Osteoblast (primary cell): ENCODE data around the gene RAB25. TPM values are rescaled to one million over a fixed set of nuclear protein-coding genes. Genes with fewer than 3 reads are reported as not detected.

Source experiments
- DNase-seq: peaks from one replicate; pipeline ENCODE4 v3.0.0; 2011; ENCODE audit warnings: low spot score, mixed read lengths; ENCODE audit not compliant: insufficient read length; ENCODE audit errors: missing footprints
- H2AFZ ChIP-seq: 2 replicates; pipeline ENCODE4 v1.6.0; 2011; ENCODE audit warnings: mild to moderate bottlenecking, low read length
- H3K27ac ChIP-seq: 2 replicates; pipeline ENCODE4 v1.5.1; 2011; ENCODE audit warnings: mild to moderate bottlenecking, low read depth, low read length, moderate library complexity
- H3K27me3 ChIP-seq: 2 replicates; pipeline ENCODE4 v1.6.0; 2012; ENCODE audit warnings: mild to moderate bottlenecking, control low read depth, inconsistent platforms, low read length, moderate library complexity; ENCODE audit not compliant: insufficient read depth
- H3K36me3 ChIP-seq: 2 replicates; pipeline ENCODE4 v1.5.1; 2011; ENCODE audit warnings: mild to moderate bottlenecking, low read length, control low read depth, moderate library complexity; ENCODE audit not compliant: insufficient read depth
- H3K4me1 ChIP-seq: 2 replicates; pipeline ENCODE4 v1.5.1; 2011; ENCODE audit warnings: mild to moderate bottlenecking, low read length, control low read depth, moderate library complexity; ENCODE audit not compliant: insufficient read depth
- H3K4me2 ChIP-seq: 2 replicates; pipeline ENCODE4 v1.6.0; 2011; ENCODE audit warnings: mild to moderate bottlenecking, low read length; ENCODE audit not compliant: insufficient read depth
- H3K4me3 ChIP-seq: fragments of 200-600 bp; sonication (generic); 3 replicates; pipeline ENCODE4 v1.5.1; 2012; ENCODE audit warnings: mild to moderate bottlenecking, low read length, inconsistent platforms; ENCODE audit not compliant: insufficient read depth
- H3K79me2 ChIP-seq: 2 replicates; pipeline ENCODE4 v1.6.0; 2012; ENCODE audit warnings: mild to moderate bottlenecking, low read length, control low read depth, inconsistent platforms; ENCODE audit not compliant: insufficient read depth
- H3K9me3 ChIP-seq: 2 replicates; pipeline ENCODE4 v1.5.1; 2011; ENCODE audit warnings: low read depth, low read length, control low read depth
- H4K20me1 ChIP-seq: 2 replicates; pipeline ENCODE4 v1.6.0; 2012; ENCODE audit warnings: mild to moderate bottlenecking, low read length, control low read depth; ENCODE audit not compliant: insufficient read depth
- total RNA-seq: library from RNA; depleted of rRNA; stranded (reverse); fragments of >200 nt; gene quantifications from 2 replicates; pipeline ENCODE4 v1.2.3, GENCODE V29; 2012
- TF ChIP-seq, protein P1 (sequence below): IDR thresholded peaks from 2 replicates; pipeline ENCODE4 v1.5.1; 2011; ENCODE audit warnings: mild to moderate bottlenecking, low read depth, low read length, moderate library complexity; ENCODE audit errors: extremely low read depth

RAB25 gene
- total RNA-seq, 1 donor = not detected

DNA sequence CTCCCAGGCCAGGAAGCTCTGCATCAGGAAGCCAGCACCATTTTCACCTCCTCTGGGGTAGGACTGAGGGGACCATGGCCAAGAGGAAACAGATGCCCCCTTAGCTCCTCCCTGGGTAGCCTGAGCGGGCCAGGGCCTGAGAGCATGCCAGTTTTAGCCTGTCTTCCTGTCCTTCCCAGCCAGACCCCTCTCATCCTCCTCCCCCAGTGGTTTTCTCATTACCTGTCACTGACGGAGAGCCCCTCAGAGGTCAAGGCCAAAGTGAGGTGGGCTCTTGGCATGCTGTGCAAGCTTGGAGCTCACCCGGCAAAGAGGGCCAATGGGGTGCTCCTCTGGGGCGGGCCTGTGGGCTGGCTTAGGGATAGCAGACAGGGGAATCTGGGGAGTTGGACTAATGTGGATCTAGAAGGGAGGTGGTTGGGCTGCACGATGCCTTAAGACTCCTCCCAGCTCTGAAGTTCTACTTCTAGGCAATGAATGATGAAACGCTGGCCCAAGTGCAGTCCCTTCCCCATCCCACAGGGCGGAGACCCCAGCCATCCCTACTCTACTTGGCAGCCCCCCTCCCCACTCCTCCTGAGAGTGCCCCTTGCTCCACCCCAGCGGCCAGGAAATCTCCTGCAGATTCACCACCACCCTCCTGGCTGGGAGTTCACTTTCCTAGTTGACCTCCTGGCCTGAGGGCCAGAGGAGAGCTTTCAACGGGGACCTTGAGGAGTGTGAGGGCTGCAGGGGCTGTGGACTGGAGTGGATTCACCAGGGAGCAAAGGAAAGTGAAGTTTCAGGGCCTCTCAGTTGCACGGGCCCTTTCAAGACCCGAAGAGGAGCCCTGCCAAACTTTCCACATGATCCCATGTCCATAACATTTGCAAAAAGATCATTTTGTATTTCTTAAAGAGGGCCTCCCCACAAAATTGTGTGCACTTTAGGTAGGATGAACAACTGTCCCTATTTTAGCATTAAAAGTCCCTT, 44.2 kb downstream of the RAB25 start:
- H2AFZ ChIP-seq = no peak overlapping the region

GRCh38 chr1:156106624-156107488, 45.9 kb downstream of the RAB25 start:
- Histone ChIP-seq H3K4me1 (peaks cover 55% of the 10 kb centered on the region), H3K27me3 (no peaks in the 10 kb centered on the region)

More for the DNA sequence above, 44.2 kb downstream of the RAB25 start:
- H4K20me1 ChIP-seq = no peaks in the 10 kb centered on the region
- H3K27ac ChIP-seq = peak overlapping the region; percentile 97
- no peaks in the 10 kb centered on the region for H3K36me3 ChIP-seq
- peak; percentile 87 for DNase-seq
- H3K27me3 ChIP-seq = no peaks in the 10 kb centered on the region
- peaks cover 61% of the 10 kb centered on the region for H3K4me1 ChIP-seq
- H3K4me2 ChIP-seq = peak overlapping the region; percentile 74
- H3K4me3 ChIP-seq = peak overlapping the region; percentile 58
- TF ChIP-seq, protein P1, sequence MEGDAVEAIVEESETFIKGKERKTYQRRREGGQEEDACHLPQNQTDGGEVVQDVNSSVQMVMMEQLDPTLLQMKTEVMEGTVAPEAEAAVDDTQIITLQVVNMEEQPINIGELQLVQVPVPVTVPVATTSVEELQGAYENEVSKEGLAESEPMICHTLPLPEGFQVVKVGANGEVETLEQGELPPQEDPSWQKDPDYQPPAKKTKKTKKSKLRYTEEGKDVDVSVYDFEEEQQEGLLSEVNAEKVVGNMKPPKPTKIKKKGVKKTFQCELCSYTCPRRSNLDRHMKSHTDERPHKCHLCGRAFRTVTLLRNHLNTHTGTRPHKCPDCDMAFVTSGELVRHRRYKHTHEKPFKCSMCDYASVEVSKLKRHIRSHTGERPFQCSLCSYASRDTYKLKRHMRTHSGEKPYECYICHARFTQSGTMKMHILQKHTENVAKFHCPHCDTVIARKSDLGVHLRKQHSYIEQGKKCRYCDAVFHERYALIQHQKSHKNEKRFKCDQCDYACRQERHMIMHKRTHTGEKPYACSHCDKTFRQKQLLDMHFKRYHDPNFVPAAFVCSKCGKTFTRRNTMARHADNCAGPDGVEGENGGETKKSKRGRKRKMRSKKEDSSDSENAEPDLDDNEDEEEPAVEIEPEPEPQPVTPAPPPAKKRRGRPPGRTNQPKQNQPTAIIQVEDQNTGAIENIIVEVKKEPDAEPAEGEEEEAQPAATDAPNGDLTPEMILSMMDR = no peak
- peaks cover 17% of the 10 kb centered on the region for H3K79me2 ChIP-seq
- H3K9me3 ChIP-seq = no peaks in the 10 kb centered on the region

GRCh38 chr1:156108057-156108456, 47.1 kb downstream of the RAB25 start:
- Histone ChIP-seq H4K20me1 (no peaks in the 10 kb centered on the region), H3K4me1 (peaks cover 55% of the 10 kb centered on the region), H2AFZ (no peak overlapping the region), H3K27ac (no peak overlapping the region), H3K4me2 (no peak overlapping the region), H3K27me3 (no peaks in the 10 kb centered on the region), H3K9me3 (no peaks in the 10 kb centered on the region), H3K4me3 (no peak overlapping the region), H3K36me3 (no peaks in the 10 kb centered on the region), H3K79me2 (peaks cover 21% of the 10 kb centered on the region)
- TF ChIP-seq, protein P1 = no peak
- no peak for DNase-seq

More at GRCh38 chr1:156106624-156107488, 45.9 kb downstream of the RAB25 start:
- Histone ChIP-seq H4K20me1 (no peaks in the 10 kb centered on the region), H3K79me2 (peaks cover 17% of the 10 kb centered on the region), H3K4me2 (peak overlapping the region; percentile 74), H3K4me3 (peak overlapping the region; percentile 55), H2AFZ (peak overlapping the region; percentile 36), H3K27ac (peak overlapping the region; percentile 97), H3K9me3 (no peaks in the 10 kb centered on the region), H3K36me3 (no peaks in the 10 kb centered on the region)
- DNase-seq = peak; percentile 22
- TF ChIP-seq, protein P1 = no peak
